Measurements from ENCODE around the gene OSBPL1A. TPM values are rescaled to one million over a fixed set of nuclear protein-coding genes. Genes with fewer than 3 reads are reported as not detected.

Gene OSBPL1A
- total and polyA plus RNA-seq, 5 donors from 2014 or later: 0.40 to 5.8 (median 2.0) TPM

GRCh38 chr18:24414349-24415003 lies 16.9 kb upstream of the OSBPL1A start:
- no peaks in the 10 kb centered on the region for H3K36me3 ChIP-seq (ENCODE audit: control insufficient read depth, insufficient read depth, low read length)
- H3K27me3 ChIP-seq (ENCODE audit: control insufficient read depth, insufficient read depth, low read length): no peaks in the 10 kb centered on the region
- no peaks in the 10 kb centered on the region for H3K9me3 ChIP-seq (ENCODE audit: control insufficient read depth in 2 of 2, low read length in 2 of 2)
- DNase-seq (peak in 1 of 3 donors; percentile 42), ATAC-seq (ENCODE audit: low read depth in 2 of 2) (no peak)
- Mint-ChIP-seq H3K27ac (peak overlapping the region in 1 of 3 donors; percentile 15), H3K36me3 (no peaks in the 10 kb centered on the region), H3K4me1 (peaks cover 0 to 19% (median 3%) of the 10 kb centered on the region in 4 donors), H3K9me3 (peaks cover 0 to 4% (median 0%) of the 10 kb centered on the region in 7 donors), H3K4me3 (no peak overlapping the region), H3K27me3 (peaks cover 16% of the 10 kb centered on the region)
- H3K4me1 ChIP-seq (ENCODE audit: control insufficient read depth, insufficient read depth, low read length, poor library complexity, severe bottlenecking): no peaks in the 10 kb centered on the region
- no peak overlapping the region for H3K4me3 ChIP-seq (ENCODE audit: low read depth, low read length)
- no peak overlapping the region for H3K27ac ChIP-seq (ENCODE audit: insufficient read depth, low read length, poor library complexity, severe bottlenecking)

GRCh38 chr18:24413148-24413547 lies 15.5 kb upstream of the OSBPL1A start:
- no peak overlapping the region for H3K4me3 ChIP-seq (ENCODE audit: low read depth, low read length)
- H3K4me1 ChIP-seq (ENCODE audit: control insufficient read depth, insufficient read depth, low read length, poor library complexity, severe bottlenecking): no peaks in the 10 kb centered on the region
- peaks cover 0 to 9% (median 2%) of the 10 kb centered on the region in 7 donors for H3K9me3 Mint-ChIP-seq
- no peak overlapping the region for H3K27ac ChIP-seq (ENCODE audit: insufficient read depth, low read length, poor library complexity, severe bottlenecking)
- H3K9me3 ChIP-seq (ENCODE audit: control insufficient read depth in 2 of 2, low read length in 2 of 2): no peaks in the 10 kb centered on the region
- no peak for ATAC-seq (ENCODE audit: low read depth in 2 of 2)
- H3K4me1 Mint-ChIP-seq: peaks cover 0 to 14% (median 3%) of the 10 kb centered on the region in 4 donors
- H3K4me3 Mint-ChIP-seq: no peak overlapping the region
- H3K27me3 ChIP-seq (ENCODE audit: control insufficient read depth, insufficient read depth, low read length): peaks cover 6% of the 10 kb centered on the region
- H3K36me3 ChIP-seq (ENCODE audit: control insufficient read depth, insufficient read depth, low read length): no peaks in the 10 kb centered on the region
- peaks cover 17% of the 10 kb centered on the region for H3K27me3 Mint-ChIP-seq
- H3K27ac Mint-ChIP-seq: no peak overlapping the region
- H3K36me3 Mint-ChIP-seq: no peaks in the 10 kb centered on the region
- DNase-seq: no peak

- Histone ChIP-seq H3K9me3 (ENCODE audit: control insufficient read depth in 2 of 2, low read length in 2 of 2) (no peaks in the 10 kb centered on the region), H3K4me1 (ENCODE audit: control insufficient read depth, insufficient read depth, low read length, poor library complexity, severe bottlenecking) (no peaks in the 10 kb centered on the region), H3K27me3 (ENCODE audit: control insufficient read depth, insufficient read depth, low read length) (peaks cover 15% of the 10 kb centered on the region), H3K4me3 (ENCODE audit: low read depth, low read length) (no peak overlapping the region), H3K36me3 (ENCODE audit: control insufficient read depth, insufficient read depth, low read length) (no peaks in the 10 kb centered on the region), H3K27ac (ENCODE audit: insufficient read depth, low read length, poor library complexity, severe bottlenecking) (no peak overlapping the region)
- no peak overlapping the region for H3K4me3 Mint-ChIP-seq
- H3K4me1 Mint-ChIP-seq: peaks cover 0 to 2% (median 0%) of the 10 kb centered on the region in 4 donors
- DNase-seq: no peak
- peaks cover 52% of the 10 kb centered on the region for H3K27me3 Mint-ChIP-seq
- no peaks in the 10 kb centered on the region for H3K36me3 Mint-ChIP-seq
- H3K9me3 Mint-ChIP-seq: peaks cover 0 to 13% (median 4%) of the 10 kb centered on the region in 7 donors
- H3K27ac Mint-ChIP-seq: no peak overlapping the region
- no peak for ATAC-seq (ENCODE audit: low read depth in 2 of 2)
These were observed 10.9 kb upstream of the OSBPL1A start for GRCh38 chr18:24408496-24408895.

- Mint-ChIP-seq H3K4me3 (no peak overlapping the region), H3K36me3 (no peaks in the 10 kb centered on the region), H3K27me3 (peaks cover 62% of the 10 kb centered on the region), H3K27ac (no peak overlapping the region), H3K4me1 (no peaks in the 10 kb centered on the region), H3K9me3 (peaks cover 0 to 13% (median 3%) of the 10 kb centered on the region in 7 donors)
- Histone ChIP-seq H3K36me3 (ENCODE audit: control insufficient read depth, insufficient read depth, low read length) (no peaks in the 10 kb centered on the region), H3K4me3 (ENCODE audit: low read depth, low read length) (no peak overlapping the region), H3K9me3 (ENCODE audit: control insufficient read depth in 2 of 2, low read length in 2 of 2) (no peaks in the 10 kb centered on the region), H3K27ac (ENCODE audit: insufficient read depth, low read length, poor library complexity, severe bottlenecking) (no peak overlapping the region), H3K4me1 (ENCODE audit: control insufficient read depth, insufficient read depth, low read length, poor library complexity, severe bottlenecking) (no peaks in the 10 kb centered on the region), H3K27me3 (ENCODE audit: control insufficient read depth, insufficient read depth, low read length) (peaks cover 20% of the 10 kb centered on the region)
- DNase-seq (no peak), ATAC-seq (ENCODE audit: low read depth in 2 of 2) (no peak)
These were observed 7.0 kb upstream of the OSBPL1A start for GRCh38 chr18:24404591-24404990.

GRCh38 chr18:24403076-24403475 lies 5.5 kb upstream of the OSBPL1A start:
- Mint-ChIP-seq H3K27me3 (peaks cover 60% of the 10 kb centered on the region), H3K9me3 (peaks cover 0 to 6% (median 2%) of the 10 kb centered on the region in 7 donors), H3K4me1 (peaks cover 0 to 4% (median 2%) of the 10 kb centered on the region in 4 donors), H3K4me3 (no peak overlapping the region), H3K36me3 (no peaks in the 10 kb centered on the region), H3K27ac (no peak overlapping the region)
- no peaks in the 10 kb centered on the region for H3K9me3 ChIP-seq (ENCODE audit: control insufficient read depth in 2 of 2, low read length in 2 of 2)
- H3K27ac ChIP-seq (ENCODE audit: insufficient read depth, low read length, poor library complexity, severe bottlenecking): no peak overlapping the region
- H3K4me1 ChIP-seq (ENCODE audit: control insufficient read depth, insufficient read depth, low read length, poor library complexity, severe bottlenecking): peaks cover under 1% of the 10 kb centered on the region
- ATAC-seq (ENCODE audit: low read depth in 2 of 2): no peak
- H3K4me3 ChIP-seq (ENCODE audit: low read depth, low read length): no peak overlapping the region
- H3K36me3 ChIP-seq (ENCODE audit: control insufficient read depth, insufficient read depth, low read length): no peaks in the 10 kb centered on the region
- H3K27me3 ChIP-seq (ENCODE audit: control insufficient read depth, insufficient read depth, low read length): peaks cover 16% of the 10 kb centered on the region
- DNase-seq: no peak

- Histone ChIP-seq H3K9me3 (ENCODE audit: control insufficient read depth in 2 of 2, low read length in 2 of 2) (no peaks in the 10 kb centered on the region), H3K36me3 (ENCODE audit: control insufficient read depth, insufficient read depth, low read length) (no peaks in the 10 kb centered on the region), H3K4me1 (ENCODE audit: control insufficient read depth, insufficient read depth, low read length, poor library complexity, severe bottlenecking) (peaks cover 4% of the 10 kb centered on the region), H3K4me3 (ENCODE audit: low read depth, low read length) (no peak overlapping the region), H3K27ac (ENCODE audit: insufficient read depth, low read length, poor library complexity, severe bottlenecking) (no peak overlapping the region), H3K27me3 (ENCODE audit: control insufficient read depth, insufficient read depth, low read length) (peaks cover 16% of the 10 kb centered on the region)
- ATAC-seq (ENCODE audit: low read depth in 2 of 2): no peak
- peak overlapping the region in 1 of 3 donors; percentile 14 for H3K27ac Mint-ChIP-seq
- peaks cover 0 to 6% (median 2%) of the 10 kb centered on the region in 7 donors for H3K9me3 Mint-ChIP-seq
- H3K27me3 Mint-ChIP-seq: peaks cover 54% of the 10 kb centered on the region
- H3K4me1 Mint-ChIP-seq: peaks cover 0 to 7% (median 4%) of the 10 kb centered on the region in 4 donors
- H3K36me3 Mint-ChIP-seq: no peaks in the 10 kb centered on the region
- no peak overlapping the region for H3K4me3 Mint-ChIP-seq
- no peak for DNase-seq
These were observed 4.7 kb upstream of the OSBPL1A start for GRCh38 chr18:24402209-24402785.

- Histone ChIP-seq H3K27me3 (ENCODE audit: control insufficient read depth, insufficient read depth, low read length) (peaks cover 15% of the 10 kb centered on the region), H3K4me1 (ENCODE audit: control insufficient read depth, insufficient read depth, low read length, poor library complexity, severe bottlenecking) (peaks cover 11% of the 10 kb centered on the region), H3K4me3 (ENCODE audit: low read depth, low read length) (no peak overlapping the region), H3K27ac (ENCODE audit: insufficient read depth, low read length, poor library complexity, severe bottlenecking) (no peak overlapping the region), H3K9me3 (ENCODE audit: control insufficient read depth in 2 of 2, low read length in 2 of 2) (no peaks in the 10 kb centered on the region), H3K36me3 (ENCODE audit: control insufficient read depth, insufficient read depth, low read length) (no peaks in the 10 kb centered on the region)
- Mint-ChIP-seq H3K27me3 (peaks cover 51% of the 10 kb centered on the region), H3K9me3 (peaks cover 0 to 4% (median 0%) of the 10 kb centered on the region in 7 donors), H3K27ac (no peak overlapping the region), H3K4me1 (peaks cover 5 to 13% (median 9%) of the 10 kb centered on the region in 4 donors), H3K4me3 (no peak overlapping the region), H3K36me3 (no peaks in the 10 kb centered on the region)
- ATAC-seq (ENCODE audit: low read depth in 2 of 2) (no peak), DNase-seq (no peak)
These were observed 3.0 kb upstream of the OSBPL1A start for GRCh38 chr18:24400587-24400986.

All from CD4-positive, CD25-positive, alpha-beta regulatory T cell (primary cell).